HG03280 (cell line): ENCODE data around the gene CCL22.
"Not testable (repeated sequence)": the region's sequence is repeated elsewhere in the genome, so short reads cannot be mapped to it uniquely, and the experiment has no call there.

Experiments
- ATAC-seq: cut with Tn5 transposase; IDR thresholded peaks from one replicate; pipeline ENCODE4 v1.9.1; 2021; ENCODE audit warnings: mild to moderate bottlenecking, moderate library complexity; ENCODE audit not compliant: unreplicated experiment

The CCL22 gene

DNA sequence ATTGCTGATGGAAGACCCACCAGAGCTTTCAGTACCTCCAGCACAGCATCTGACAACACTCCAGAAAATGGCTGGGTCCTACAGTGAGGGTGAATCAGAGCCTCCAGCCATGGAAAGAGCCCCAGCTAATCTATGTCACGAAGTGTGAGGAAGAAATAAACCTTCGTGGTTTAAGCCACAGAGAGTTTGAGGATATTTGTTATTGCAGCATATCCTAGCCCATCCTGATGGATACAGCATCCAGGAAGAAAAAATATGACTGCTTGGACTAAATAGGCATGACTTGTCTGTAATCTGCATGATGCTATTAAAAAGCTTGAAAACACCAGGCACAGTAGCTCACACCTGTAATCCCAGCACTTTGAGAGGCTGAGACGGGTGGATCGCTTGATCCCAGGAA is 32.7 kb downstream of the CCL22 start:
- no peak for ATAC-seq

DNA sequence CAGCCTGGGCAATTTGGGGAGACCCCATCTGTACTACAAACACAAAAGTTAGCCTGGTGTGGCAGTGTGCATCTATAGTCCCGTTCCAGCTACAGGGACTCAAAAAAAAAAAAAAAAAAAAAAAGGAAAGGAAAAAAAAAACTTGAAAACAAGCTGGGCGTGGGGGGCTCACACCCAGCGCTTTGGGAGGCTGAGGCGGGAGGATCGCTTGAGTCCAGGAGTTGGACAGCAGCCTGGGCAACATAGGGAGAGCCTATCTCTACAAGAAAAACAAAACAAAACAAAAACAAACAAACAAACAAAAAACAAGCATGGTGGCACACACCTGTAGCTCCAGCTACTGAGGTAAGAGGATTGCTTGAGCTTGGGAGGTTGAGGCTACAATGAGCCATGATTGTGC is 33.1 kb downstream of the CCL22 start:
- ATAC-seq: no peak

DNA sequence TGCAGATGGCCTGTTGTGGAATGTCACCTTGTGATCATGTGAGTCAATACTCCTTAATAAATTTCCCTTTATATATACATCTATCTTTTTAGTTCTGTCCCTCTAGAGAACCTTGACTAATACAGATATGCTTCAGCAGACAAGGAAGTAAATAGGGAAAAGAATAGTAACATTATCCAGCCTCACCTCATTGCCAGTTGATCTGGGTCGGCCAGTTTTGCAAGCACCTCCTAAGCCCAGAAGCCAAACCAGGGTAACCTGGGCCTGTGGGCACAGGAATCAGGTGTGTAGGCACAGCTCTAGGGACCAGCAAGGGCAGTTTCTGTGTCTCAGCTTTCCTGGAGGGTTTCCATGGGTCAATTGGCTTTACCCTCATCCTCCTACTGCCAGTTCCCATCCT is 34.1 kb downstream of the CCL22 start:
- no peak for ATAC-seq

DNA sequence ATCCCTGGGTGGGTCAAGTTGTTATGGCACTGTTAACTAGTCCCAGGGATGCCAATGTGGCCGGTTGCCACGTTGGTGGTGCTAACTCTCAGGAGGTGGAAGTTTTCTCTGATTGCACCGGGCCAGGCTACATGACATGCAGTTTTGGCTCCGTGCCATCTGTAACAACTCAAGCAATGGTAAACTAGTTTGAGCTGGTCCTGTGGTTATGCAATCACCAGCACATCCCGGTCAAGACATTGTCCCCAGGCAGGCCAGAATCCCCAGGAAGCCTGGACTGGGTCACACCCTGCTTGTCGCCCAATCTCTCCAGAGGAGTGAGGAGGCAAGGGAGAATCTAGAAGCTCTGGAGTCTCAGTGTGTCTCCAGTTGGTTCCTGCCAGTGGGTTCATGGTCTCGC is 35.9 kb downstream of the CCL22 start:
- no peak for ATAC-seq

DNA sequence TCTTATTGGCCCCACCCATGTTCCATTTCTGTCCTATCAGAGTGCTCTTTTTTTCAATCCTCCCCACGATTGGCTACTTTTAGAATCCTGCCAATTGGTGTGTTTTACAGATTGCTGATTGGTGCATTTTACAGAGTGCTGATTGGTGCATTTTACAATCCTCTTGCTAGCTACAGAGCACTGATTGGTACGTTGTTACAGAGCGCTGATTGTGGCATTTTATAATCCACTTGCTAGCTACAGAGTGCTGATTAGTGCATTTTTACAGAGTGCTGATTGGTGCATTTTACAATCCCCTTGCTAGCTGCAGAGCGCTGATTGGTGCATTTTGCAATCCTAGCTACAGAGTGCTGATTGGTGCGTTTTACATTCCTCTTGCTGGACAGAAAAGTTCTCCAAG is 36.4 kb downstream of the CCL22 start:
- no peak for ATAC-seq

DNA sequence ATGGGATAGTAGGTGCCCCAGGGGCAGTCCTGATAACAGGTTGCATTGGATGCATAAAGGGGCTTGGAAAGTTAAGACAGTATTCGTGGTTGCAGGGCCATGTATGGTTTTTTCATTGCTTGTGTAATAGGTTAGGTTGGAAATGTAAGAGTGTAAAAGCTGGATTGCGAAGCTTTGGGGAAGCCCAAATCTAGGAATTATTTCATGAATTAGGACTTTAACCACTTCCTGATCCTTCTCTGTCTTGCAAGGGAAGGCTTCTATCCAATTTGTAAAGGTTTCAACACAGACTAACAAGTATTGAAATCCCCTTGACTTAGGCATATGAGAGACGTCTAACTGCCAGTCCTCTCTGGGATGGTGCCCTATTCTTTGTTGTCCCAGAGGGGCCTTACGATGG is 38.2 kb downstream of the CCL22 start:
- no peak for ATAC-seq

DNA sequence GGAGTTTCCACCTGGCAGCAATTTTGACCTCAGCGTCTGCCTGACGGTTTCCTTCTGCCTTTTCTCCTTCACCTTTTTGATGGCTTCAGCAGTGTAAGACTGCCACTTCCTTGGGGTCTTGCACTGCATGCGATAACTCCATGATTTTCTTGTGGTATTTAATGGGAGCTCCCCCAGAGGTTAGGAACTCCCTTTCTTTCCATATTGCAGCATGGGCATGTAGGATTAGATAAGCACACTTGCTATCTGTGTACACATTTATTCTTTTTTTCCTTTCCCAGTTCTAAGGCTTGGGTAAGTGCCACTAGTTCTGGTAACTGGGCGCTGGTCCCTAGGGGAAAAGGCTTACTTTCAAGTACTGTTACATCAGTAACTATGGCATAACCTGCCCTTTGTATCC is 38.9 kb downstream of the CCL22 start:
- not testable (repeated sequence) for ATAC-seq

DNA sequence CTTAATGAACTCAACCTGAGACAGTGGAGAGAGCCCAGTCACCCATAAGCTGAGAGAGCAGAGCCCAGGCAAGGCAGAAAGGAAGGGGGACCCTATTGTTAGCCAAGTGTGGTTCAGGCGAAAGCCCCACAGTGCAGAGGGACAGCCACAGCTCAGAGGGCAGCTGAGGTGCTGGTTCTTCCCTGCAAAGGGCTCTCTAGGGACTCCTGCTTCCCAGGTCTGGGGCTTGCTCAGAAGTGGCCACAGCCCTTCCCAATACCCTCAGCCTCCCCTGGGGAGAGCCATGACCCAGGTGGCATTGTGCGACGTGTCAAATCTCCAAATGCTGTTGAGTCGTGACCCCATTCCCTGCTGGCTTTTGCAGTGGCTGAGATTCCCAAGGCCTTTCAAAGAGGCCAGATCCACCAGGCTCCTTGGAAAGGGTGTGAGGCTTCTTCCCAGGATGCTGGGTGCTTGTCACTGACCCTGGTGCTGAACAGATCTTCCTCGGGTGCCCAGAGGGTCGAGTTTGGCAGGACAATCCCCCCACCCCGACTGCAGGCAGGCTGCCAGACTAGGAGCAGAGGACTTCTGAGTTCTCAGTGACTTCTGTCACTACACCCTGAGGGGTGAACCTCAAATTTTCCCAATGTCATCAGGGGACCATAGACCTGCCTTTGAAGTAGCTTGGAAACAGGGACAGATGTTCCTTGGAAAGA is 43.5 kb downstream of the CCL22 start:
- ATAC-seq: no peak

DNA sequence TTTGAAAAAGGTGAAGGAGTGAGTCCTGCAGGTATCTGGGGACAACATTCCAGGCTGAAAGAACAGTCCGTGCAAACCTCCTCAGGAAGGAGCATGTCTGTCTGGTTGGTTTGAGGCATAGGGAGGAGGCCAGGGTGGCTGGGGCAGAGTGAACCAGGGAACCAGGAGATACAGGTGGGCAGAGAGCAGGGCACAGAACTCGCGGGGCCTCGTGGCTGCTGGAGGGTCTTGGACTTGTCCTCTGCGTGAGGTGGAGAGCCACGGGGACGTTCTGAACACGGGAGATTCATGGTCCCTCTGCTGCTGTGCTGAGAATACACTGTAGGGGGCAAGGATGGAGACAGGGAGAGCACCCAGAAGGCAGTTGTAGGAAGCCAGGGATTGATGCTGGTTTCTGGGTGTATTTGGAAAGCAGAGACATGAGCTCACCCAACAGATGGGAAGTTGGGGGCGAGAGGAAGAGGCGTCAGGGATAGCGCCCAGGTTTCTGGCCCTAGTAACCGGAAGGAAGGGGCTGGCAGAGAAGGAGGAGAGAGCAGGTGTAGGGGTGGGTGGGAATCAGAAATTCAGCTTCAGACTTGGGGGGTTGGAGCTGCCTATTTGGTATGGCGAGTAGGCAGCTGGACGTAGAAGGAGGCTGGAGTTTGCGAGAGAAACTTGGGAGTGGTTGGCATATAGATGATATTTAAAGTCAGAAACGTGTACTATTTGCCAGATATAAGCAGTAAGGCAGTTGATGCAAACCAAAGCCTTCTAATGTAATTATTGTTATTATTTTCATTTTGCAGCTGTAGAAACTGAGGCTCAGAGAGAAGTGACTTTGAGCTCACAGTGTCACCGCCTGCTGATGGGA is 45.6 kb downstream of the CCL22 start, which contains the start of gene CCL17:
Gene CCL17 (plus strand): TSS at position 803 of the 853 bp plus-strand sequence. CDS start 9,166 bp downstream, outside the sequence.
- no peak for ATAC-seq

DNA sequence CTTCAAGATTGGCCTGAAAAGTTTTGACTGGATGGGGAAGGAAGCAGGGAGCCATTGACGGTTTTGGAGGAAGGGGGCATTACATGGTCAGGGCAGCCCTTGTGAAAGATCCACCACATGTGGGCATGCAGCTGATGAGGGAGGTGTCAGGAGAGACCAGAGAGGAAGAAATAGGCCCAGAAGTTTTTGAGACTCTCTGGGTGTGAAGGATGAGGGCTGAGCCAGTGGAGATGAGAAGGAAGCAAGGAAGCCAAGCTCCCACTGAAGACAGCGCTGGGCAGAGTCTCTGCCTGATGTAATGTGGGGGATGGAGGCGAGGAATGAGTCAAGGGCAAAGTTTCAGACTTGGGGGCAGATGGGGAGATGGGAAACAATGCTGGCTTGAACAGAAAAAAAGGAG is 46.5 kb downstream of the CCL22 start:
- ATAC-seq: no peak

DNA sequence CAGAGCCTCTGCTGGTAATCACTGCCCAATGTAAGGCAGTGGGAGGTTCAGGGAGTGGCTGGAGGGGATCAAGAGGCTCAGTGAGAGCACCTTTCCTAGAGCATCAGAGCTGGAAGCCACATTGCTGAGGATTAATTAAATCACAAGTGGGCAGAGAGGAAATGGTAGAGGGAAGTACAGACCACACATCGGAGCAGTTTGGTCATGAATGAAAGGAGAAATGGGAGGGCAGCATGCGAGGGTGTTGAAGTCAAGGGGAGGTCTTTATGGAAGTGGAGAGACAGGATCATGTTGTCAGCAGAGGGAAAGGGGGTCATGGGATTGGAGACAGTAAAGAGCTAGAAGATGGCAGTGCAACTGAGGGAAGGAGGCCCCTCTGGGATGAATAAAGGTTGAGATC is 48.3 kb downstream of the CCL22 start:
- ATAC-seq: no peak

DNA sequence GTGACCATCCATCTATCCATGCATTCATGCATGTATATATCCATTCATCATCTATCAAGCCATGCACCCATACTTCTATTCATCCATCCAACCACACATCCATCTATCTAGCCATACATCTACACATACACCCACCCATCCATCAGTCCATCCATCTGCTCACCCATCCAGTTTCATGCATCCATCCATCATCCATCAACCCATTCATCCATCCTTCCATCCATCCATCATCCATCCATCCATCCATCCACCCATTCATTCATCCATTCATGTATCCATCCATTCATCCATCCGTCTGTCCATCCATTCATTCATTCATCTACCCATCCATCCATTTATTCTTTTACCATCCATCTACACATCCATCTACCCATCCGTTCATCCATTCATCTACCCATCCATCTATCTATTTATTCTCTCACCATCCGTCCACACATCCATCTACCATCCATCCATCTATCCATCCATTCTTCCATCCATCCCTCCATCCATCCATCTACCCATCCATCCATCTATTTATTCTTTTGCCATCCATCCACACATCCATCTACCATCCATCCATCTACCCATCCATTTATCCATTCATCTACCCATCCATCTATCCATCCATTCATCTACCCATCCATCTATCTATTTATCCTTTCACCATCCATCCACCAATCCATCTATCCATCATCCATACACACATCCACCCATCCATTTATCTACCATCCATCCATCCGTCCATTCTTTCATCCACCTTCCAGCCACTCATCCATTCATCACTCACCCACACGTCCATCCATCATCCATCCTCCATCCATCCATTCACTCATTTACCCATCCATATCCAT is 49.2 kb downstream of the CCL22 start:
- ATAC-seq: no peak

DNA sequence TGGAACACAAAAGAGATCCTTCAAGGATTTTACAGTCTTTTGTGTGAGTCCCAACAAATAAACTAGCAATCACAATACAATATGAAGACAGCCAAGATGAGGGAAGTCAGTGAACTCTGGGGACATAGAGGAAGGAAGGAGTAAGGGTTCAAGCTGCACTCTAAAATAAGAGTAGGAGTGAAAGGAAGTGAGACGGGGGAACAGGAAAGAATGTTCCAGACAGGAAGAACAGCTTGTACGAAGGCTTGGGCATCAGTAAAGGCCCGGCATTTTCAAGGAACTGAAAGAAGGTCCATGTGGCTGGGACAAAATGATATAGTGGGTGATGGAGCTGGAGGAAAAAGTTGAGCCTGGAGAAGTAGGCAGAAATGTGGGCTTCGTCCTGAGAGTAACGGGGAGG is 50.5 kb downstream of the CCL22 start:
- no peak for ATAC-seq

DNA sequence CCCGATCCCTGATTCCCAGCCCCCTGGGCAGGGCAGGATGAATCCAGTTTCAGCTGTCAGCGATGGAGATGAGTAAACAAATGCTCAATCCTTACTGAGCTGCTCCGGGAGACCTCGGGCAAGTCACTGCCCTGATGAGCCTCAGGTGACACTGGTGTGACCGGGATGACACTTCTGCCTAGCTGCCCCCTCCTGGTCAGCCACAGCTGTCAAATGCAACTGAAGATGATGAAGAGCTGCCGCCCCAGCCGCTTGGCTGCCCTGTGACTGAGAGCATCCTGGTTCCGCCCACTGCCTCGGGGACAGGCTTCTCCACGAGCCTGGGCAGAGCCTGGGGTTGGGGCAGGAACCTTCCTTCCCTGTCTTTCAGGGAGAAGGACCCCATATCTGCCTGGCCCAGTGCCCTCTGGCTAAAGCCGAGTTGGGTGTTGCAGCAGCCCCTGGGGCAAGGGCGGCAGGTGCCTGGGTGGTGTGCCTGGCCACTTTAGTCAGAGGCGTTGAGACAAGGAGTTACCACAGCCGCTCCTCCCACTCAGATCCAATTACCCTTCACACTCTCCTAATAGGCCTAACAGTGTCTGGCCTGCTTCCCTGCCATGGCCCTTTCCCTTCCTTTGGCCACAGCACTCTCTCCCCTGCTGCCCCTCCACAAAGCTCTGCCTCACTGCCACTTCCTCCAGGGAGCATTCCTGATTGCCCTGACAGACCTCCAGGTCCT is 51.4 kb downstream of the CCL22 start:
- no peak for ATAC-seq

DNA sequence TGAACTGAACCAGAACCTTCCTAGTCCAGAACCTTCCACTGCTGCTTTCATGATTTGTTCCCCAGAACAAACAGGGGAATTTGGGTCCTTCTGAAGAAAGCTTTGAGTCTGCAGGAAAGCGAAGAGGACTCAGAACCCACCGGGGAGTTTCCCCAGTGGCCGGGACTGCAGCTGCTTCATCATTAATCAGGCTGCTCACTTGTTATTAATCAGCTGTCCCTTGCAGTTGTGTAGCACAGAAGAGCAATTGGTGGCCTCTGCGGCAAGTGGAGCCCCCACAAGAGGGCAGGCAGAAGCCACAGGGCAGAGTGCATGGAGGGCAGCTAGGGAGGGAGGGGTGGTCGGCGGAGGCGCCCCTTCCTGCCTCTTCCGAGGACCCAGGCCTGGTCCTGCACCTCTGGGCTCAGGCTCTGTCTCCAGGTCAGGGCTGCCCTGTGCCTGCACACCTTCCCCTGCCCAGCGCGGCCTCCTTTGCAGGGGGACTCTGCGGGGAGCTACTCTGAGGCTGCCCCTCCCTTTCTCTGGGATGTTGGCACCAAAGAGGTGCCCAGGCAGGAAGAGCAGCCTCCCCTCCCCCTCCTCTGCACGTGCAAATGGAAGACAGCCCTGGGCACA is 52.9 kb downstream of the CCL22 start:
- ATAC-seq: no peak

DNA sequence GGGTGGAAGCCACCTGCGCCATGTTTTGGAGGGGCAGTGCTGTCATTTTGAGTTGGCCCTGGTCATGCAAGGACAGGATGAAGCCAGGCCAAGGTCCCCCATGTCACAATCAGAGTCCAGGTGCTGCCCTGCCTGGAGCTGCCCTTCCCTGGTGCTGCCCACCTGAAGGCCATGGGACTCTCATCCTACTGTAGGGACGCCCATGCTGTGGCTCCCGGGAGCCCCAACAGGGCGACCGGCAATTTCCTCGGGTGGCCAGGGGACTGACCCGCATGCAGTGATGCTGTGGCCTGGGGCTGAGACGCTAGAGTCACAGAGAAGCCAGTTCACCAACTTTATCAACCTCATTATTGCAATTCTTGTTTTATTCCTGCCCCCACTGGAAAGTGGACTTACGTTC is 54.0 kb downstream of the CCL22 start:
- ATAC-seq: no peak

DNA sequence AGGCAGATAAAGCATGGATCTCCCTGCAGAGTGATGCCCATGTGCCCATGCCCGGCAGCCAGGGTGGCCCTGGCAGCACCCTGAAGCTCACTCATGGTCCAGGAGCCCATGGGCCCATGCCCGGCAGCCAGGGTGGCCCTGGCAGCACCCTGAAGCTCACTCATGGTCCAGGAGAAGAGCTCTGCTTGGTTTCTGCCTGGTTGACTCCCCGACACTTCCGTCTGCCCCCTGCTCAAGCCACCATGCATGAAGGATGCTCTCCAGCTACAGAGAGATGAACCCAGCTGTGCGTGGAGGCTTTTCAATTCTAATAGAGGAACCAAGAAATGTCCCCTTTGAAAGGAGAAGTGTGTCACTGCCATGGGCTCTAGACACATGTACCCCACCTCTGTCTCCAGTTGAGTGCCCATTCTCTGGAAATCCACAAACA is 54.7 kb downstream of the CCL22 start:
- peak; percentile 51 for ATAC-seq

DNA sequence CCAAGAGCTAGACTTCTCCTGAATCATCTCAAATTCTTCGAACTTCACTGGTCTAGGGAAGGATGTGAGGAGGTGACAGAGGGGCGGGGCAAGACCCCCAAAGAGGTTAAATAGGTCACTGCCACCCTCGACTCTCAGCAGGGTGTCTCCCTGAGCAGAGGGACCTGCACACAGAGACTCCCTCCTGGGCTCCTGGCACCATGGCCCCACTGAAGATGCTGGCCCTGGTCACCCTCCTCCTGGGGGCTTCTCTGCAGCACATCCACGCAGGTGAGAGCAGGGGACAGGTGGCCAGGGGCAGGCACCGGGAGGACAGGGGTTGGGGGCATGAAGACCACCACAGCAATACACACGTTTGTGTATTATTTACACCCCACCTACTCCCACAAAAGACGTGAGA is 55.1 kb downstream of the CCL22 start:
- no peak for ATAC-seq
